Upper lobe of left lung (tissue), 6 donors: ENCODE data around the gene AACS. TPM values are rescaled to one million over a fixed set of nuclear protein-coding genes. Genes with fewer than 3 reads are reported as not detected.

Experiments
- ATAC-seq, 2 donors: fragments of 200-7000 bp; cut with Tn5 transposase; one replicate each; pipeline ENCODE4 v1.9.1; 2022; ENCODE audit warnings: mild to moderate bottlenecking in 2 of 2, moderate library complexity in 2 of 2; ENCODE audit not compliant: low FRiP score in 2 of 2
- DNase-seq, 2 donors: peaks; one replicate each; pipeline ENCODE4 v3.0.0-alpha.2; 2019 to 2020
- H3K27ac ChIP-seq, 4 donors: fragments of 200-600 bp; sonication (generic); one replicate each; pipeline ENCODE4 v1.5.1; 2016 to 2019
- H3K27me3 ChIP-seq, 4 donors: fragments of 200-600 bp; sonication (generic); one replicate each; pipeline ENCODE4 v1.5.1; 2017 to 2019
- H3K36me3 ChIP-seq, 4 donors: fragments of 200-600 bp; sonication (generic); one replicate each; pipeline ENCODE4 v1.5.1; 2016 to 2019
- H3K4me1 ChIP-seq, 4 donors: fragments of 200-600 bp; sonication (generic); one replicate each; pipeline ENCODE4 v1.5.1; 2018 to 2019
- H3K4me3 ChIP-seq, 4 donors: fragments of 200-600 bp; sonication (generic); one replicate each; pipeline ENCODE4 v1.5.1; 2017 to 2019; ENCODE audit warnings: mild to moderate bottlenecking in 2 of 4, moderate library complexity in 1 of 4
- H3K9me3 ChIP-seq, 4 donors: fragments of 200-600 bp; sonication (generic); one replicate each; pipeline ENCODE4 v1.5.1; 2018 to 2019
- CTCF ChIP-seq, 6 experiments: fragments of 450-650 bp in 4 of 6; fragments of 200-600 bp in 2 of 6; sonication (generic) in 2 of 6; IDR thresholded peaks; one replicate each; pipeline ENCODE4 v1.5.1; 2016 to 2019; ENCODE audit warnings: antibody characterized with exemption in 6 of 6
- EP300 ChIP-seq, 4 donors: sonication (generic); formaldehyde crosslinking; IDR thresholded peaks; one replicate each; pipeline ENCODE4 v1.5.1; 2017; ENCODE audit warnings: antibody characterized with exemption in 4 of 4, control low read depth in 2 of 4
- POLR2A ChIP-seq, 4 donors: fragments of 450-650 bp; IDR thresholded peaks; one replicate each; pipeline ENCODE4 v1.5.1; 2016 to 2017; ENCODE audit warnings: antibody characterized with exemption in 4 of 4, mild to moderate bottlenecking in 2 of 4
- POLR2AphosphoS5 ChIP-seq, 2 donors: sonication (generic); formaldehyde crosslinking; IDR thresholded peaks; one replicate each; pipeline ENCODE4 v1.5.1; 2017; ENCODE audit warnings: antibody characterized with exemption in 2 of 2
- WGBS, 2 donors: methylation state at CpG; one replicate each; pipeline ENCODE4 v1.1.5; 2017 to 2018; 5-methylcytosine and 5-hydroxymethylcytosine counted together
- total RNA-seq, 6 donors: library from RNA; depleted of rRNA in 4 of 6; stranded (reverse); fragments of >200 nt in 4 of 6; gene quantifications; one replicate each; pipeline versions ENCODE4 v1.1.0 to v1.2.1, GENCODE V29; 2016 to 2021
- donor health status: DM: no; HTN: no; CAD: no; lungs with moderate emphysema.
- donor health status: DM: no; HTN: yes; CAD: no; lungs with severe emphysema.

AACS gene
- total RNA-seq, 6 donors from 2014 or later: 14.7 to 28.6 (median 25.5) TPM

- no peaks in the 10 kb centered on the region for H3K36me3 ChIP-seq
- H3K4me3 ChIP-seq: no peak overlapping the region
- H3K9me3 ChIP-seq: no peaks in the 10 kb centered on the region
- no peak for TF ChIP-seq POLR2AphosphoS5 (IDR thresholded peaks at IDR 0.05)
- TF ChIP-seq CTCF (IDR thresholded peaks at IDR 0.05): no peak
- TF ChIP-seq POLR2A (IDR thresholded peaks at IDR 0.05): no peak
- TF ChIP-seq EP300 (IDR thresholded peaks at IDR 0.05): no peak
- H3K27ac ChIP-seq: no peak overlapping the region
- DNase-seq (no peak), ATAC-seq (no peak)
- 65 to 96% methylated on average over 6 of the region's 6 CpGs for WGBS, 2 donors
- H3K4me1 ChIP-seq: no peaks in the 10 kb centered on the region
- no peaks in the 10 kb centered on the region for H3K27me3 ChIP-seq
Observed at GRCh38 chr12:125148316-125148715, 83.1 kb downstream of the AACS start.

- 71 to 74% methylated on average over 11 of the region's 11 CpGs for WGBS, 2 donors
- Histone ChIP-seq H3K4me1 (no peaks in the 10 kb centered on the region), H3K4me3 (no peak overlapping the region), H3K36me3 (no peaks in the 10 kb centered on the region), H3K27me3 (no peaks in the 10 kb centered on the region), H3K9me3 (no peaks in the 10 kb centered on the region), H3K27ac (no peak overlapping the region)
- TF ChIP-seq EP300 (IDR thresholded peaks at IDR 0.05) (no peak), POLR2A (IDR thresholded peaks at IDR 0.05) (no peak), CTCF (IDR thresholded peaks at IDR 0.05) (no peak), POLR2AphosphoS5 (IDR thresholded peaks at IDR 0.05) (no peak)
- DNase-seq (peak in 1 of 2 donors; percentile 42), ATAC-seq (no peak)
Observed at GRCh38 chr12:125149160-125150108, 84.2 kb downstream of the AACS start.

GRCh38 chr12:125151284-125151683, 86.0 kb downstream of the AACS start:
- DNase-seq (no peak), ATAC-seq (no peak)
- 85 to 98% methylated on average over 9 of the region's 9 CpGs for WGBS, 2 donors
- Histone ChIP-seq H3K36me3 (no peaks in the 10 kb centered on the region), H3K4me1 (no peaks in the 10 kb centered on the region), H3K4me3 (no peak overlapping the region), H3K27me3 (no peaks in the 10 kb centered on the region), H3K27ac (no peak overlapping the region), H3K9me3 (no peaks in the 10 kb centered on the region)
- TF ChIP-seq CTCF (IDR thresholded peaks at IDR 0.05) (no peak), POLR2AphosphoS5 (IDR thresholded peaks at IDR 0.05) (no peak), EP300 (IDR thresholded peaks at IDR 0.05) (no peak), POLR2A (IDR thresholded peaks at IDR 0.05) (no peak)

- 77 to 84% methylated on average over 4 to 7 of the region's 7 CpGs for WGBS, 2 donors
- H3K27me3 ChIP-seq: no peaks in the 10 kb centered on the region
- no peak overlapping the region for H3K27ac ChIP-seq
- H3K36me3 ChIP-seq: no peaks in the 10 kb centered on the region
- H3K4me1 ChIP-seq: no peaks in the 10 kb centered on the region
- no peak for TF ChIP-seq EP300 (IDR thresholded peaks at IDR 0.05)
- TF ChIP-seq CTCF (IDR thresholded peaks at IDR 0.05): no peak
- no peak for TF ChIP-seq POLR2A (IDR thresholded peaks at IDR 0.05)
- TF ChIP-seq POLR2AphosphoS5 (IDR thresholded peaks at IDR 0.05): no peak
- H3K9me3 ChIP-seq: no peaks in the 10 kb centered on the region
- H3K4me3 ChIP-seq: no peak overlapping the region
- ATAC-seq (no peak), DNase-seq (no peak)
Observed at GRCh38 chr12:125152463-125152862, 87.2 kb downstream of the AACS start.
